ENCODE results near the gene RNASEL.

Gene RNASEL

DNA sequence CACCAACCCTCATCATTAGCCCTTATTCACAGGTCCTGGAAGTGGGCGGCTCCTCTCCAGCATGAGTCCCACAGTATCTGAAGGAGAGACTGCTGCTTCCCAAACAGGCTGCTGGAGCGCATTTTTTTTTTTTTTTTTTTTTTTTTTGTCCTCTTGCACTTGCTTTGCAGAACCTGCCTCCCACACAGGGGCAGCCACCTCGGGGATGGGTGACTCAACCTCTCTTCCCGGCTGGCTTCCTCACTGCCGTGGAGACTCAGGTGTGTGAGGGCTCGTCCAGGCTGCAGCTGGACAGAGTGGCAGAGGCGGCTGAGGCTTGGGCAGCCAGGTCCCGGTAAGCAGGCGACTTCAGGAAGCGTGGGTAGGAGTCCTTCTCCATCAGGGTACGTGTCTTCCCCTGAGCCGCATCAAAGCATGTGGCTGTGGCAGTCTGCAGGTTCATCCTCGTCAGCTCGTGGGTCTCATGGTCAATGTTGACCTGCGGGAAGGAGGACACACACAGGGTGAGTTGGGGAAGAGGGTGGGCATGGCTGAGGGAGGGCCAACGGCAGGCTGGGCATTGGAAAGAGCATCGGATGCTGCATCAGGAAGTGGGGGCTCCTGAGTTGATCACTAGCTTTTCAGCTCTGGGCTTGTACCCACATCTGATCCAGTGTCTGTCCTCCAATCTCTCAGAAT lies 11.1 kb upstream of the RNASEL start:
- no peak for DNase-seq

DNA sequence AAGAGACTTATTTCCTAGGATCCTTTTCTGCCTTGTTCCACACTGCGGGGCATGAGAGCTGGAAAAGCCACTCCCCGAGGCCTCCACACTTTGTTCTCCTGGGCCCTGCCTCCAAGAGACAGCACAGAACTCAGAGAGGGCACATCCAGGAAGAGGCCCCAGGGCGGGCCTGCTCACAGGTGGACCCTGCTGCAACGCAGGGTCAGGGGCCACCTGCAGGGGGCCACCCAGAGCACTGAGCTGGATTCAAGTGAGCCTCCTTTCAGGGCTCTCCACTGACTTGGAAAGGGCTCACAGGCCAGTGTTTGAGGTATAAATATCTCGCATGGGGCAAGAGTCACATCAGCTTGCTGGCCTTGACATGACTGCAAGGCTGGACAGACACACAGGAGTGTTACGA lies 10.3 kb upstream of the RNASEL start:
- DNase-seq = no peak

DNA sequence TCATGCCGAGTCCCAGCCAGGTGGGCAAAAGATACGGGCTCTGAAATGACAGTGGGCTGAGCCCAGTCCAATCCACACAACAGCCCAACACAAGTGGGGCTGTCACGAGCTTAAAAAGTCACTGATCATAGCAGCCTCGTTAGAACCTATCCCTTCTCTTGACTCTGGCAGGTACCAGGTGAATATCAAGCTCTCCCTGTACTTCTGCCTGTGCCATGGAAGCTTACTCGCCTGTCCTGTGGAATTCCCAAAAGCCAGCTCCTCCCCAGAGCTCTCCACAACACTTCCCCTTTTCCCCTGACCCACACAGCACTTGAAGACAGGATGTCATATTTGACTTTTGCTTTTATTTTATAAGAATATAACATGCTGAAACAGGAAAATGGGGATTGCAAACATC lies 9.2 kb upstream of the RNASEL start:
- DNase-seq = no peak

DNA sequence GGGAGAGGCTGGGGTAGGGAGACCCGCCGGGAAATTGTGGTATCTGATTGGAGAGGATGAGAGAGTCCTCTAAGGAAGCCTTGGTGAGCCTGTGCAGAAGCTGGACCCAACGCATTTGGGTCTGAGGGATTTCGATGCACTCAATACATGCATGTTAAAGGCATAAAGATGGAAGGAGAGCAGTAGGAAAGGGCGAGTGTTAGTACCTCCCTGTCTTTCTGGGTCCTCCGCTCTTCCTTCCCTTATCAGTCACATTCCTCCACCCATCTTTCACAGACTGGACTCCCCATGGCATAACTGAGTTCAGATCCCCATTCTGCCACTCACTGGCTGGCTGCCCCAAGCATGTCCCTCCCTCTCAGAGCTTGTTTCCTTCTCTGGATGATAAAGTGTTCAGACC lies 7.9 kb upstream of the RNASEL start:
- DNase-seq = no peak

DNA sequence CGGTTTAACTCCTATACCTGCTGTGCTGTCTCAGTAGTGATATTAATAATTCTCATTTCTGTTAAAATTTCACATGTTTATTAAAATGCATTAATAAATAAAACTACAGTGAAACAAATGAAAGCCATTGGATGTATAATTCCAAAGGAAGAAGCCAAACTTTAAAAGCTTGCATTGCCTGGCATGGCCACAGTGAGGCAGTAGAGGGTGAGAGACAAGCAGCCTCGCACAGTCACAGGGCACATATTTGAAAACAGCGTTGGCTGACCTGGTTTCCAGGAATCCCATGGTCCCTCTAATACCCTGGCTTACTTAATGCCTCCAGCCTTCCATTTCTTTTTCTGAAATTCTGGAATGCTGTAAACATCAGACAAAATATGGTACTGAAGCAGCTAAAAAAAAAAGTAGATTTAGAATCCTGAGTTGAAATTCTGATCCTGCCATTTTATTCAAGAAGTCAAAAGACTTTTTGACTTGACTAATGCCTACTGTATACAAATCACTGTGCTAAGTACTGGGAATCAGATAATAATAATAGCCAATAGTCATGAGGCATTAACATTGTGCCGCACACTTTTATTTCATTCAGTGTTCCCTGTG lies 6.7 kb upstream of the RNASEL start:
- peak; percentile 21 for DNase-seq

DNA sequence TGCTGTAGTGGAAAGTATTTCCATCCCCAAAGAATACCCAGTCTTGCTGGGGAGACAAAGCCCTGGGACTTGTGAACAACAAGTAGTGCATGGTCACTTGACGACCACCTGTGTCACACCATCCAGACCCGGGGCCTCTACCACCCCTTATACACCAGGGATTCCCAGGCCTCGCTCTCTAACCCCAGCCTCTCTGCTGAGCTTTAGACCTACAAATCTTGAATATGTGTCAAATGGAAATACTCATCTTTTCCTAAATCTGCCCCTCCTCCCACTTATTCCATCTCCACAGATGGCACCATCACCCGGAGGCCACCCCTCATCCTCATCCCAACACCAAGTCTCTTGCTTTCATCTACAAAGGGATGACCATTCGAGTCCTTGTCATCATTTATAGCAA lies 875 bp upstream of the RNASEL start:
- DNase-seq = no peak

DNA sequence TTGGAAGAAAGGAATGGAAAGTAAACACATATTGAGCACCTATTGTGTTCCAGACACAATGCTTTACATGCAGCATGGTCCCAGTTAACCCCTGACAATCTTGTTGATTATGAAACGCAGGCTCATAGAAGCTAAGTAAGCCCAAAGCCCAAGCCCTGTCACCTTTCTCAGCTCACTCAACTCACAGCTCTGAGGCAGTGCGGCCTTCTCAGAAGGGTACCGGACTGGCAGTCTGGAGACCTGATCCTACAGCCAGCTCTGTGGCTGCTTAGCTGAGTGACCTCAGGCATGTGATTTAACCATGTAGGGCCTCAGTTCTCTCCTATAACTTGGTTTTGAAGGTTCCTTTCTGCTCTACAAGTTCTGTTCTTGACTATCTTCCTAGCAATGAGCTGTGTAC lies 464 bp upstream of the RNASEL start:
- DNase-seq = no peak

DNA sequence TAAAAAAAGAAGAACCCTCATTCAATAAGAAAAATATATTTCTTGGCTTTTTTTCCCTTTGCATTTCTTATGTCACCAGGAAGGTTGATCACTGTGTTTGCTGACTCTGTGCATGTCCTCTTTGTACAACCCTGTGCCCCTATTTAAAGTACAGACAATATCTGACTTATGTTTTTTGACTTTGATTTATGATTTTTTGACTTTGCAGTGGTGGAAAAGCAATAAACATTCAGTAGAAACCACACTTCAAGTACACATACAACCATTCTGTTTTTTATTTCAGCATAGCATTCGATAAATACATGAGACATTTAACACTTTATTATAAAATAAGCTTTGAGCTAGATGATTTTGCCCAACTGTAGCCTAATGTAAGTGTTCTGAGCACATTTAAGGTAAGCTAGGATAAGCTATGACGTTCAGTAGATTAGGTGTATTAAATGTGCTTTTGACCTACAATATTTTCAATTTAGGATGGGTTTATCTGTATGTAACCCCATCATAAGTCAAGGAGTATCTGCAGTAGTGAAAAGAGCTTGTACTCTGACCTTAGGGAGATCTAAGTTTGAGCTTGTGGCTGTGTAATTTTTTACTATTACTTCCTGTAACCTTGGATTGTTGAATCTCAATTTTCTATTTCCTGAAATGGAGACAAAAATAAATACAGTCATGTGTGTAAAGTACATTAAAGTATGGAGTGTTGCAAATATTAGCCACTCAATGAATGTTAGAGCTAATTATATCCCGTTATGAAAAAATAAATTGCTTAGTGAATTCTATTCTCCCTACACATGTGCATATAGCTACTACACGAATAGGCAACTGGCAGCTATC lies 1.2 kb downstream of the RNASEL start:
- no peak for DNase-seq

DNA sequence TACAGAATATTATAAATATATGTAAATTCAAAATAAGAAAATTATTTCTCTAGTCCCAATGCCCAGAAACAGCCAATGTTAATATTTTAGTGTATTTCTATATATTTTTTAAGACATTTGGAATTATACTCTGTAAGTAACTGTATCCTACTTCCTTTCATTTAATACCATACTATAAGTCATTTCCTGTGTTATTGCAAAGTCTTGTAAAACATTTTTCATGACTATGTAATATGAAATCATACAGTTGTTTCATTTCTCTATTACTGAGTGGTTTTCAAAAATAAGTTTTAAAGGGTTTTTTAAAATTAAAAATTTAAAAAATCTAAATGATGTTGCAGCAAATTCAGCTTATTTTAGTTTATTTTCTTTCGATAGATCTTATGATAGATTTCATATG lies 2.0 kb downstream of the RNASEL start:
- DNase-seq = no peak

DNA sequence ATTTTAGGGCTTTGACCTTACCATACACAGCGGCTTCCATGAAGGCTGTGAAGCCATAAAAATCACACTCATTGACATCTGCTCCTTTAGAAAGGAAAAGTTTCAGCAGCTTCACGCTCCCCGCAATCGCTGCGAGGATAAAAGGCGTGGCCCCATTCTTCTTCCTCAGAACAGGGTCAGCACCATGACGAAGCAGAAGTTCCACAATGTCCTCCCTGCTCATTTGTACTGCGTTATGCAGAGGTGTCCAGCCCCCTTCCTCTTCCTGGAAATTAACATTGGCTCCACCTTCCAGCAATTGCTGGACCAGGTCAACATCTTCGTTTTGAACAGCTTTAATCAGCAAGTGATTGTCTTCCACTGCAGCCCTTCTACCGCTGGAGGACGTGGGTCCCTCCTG lies 2.7 kb downstream of the RNASEL start:
- DNase-seq = no peak

DNA sequence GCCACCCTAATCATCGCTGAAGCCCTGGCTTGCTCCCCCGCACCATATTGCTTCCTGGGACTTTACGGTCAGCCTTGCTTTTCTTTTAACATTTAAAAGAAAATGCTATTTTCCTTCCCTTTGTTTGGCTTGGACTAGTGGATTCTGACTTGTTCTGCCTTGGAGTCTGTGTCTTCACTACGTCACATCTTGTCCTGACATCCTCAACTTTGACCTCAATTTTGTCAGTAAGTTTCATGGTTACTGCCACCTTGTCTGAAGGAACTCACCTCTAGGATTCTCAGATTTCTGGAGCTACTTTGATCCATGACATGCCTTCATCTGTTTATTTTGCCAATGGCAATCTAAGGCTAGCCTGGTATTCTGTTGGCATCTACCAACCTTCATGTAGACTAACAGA lies 4.3 kb downstream of the RNASEL start:
- no peak for DNase-seq

DNA sequence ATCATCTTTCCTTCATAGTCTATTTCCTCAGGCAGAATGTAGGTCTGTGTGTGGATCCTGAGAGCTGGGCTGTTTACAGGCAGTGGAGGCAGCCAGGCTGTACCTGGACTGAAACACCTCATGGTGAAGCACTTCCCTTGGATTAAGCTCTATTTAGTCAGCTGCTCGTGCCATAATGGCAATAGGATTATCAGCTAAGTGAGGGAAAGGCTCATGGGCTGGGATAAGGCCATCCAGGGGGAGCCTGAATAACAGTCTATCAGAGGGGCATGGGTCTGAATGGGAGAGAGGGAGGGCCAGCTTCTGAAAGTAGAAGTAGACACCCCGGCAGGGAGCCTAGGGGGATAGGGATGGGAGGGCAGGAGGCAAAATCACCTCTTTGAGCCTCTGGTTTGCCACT lies 8.3 kb downstream of the RNASEL start:
- peak; percentile 74 for DNase-seq

DNA sequence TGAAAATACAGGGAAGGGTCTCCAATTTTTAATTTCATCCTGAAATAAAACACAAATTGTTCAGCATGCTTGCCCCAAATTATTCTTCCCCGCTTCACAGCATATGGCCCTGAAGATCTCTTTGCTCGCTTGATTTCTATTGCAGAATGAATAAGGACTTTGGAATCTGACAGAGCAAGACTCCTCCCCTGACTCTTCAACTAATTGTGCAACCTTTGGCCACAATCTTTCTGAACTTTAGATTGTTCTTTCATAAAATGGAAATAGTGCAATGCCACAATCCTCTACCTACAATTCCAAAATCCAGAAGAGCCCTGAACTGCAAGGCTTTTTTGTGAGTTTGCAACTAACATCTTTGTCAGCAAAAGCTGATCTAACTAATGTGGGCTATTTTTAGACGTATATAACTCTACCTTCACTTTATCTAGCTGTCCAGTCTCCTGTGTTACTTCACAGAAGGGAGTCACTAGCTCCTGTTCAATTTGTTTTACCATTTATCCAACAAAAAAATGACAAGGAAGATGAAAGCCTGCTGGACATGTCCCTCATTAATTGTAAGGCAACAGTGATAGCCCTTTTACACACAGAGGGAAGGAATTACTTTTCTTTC lies 13.4 kb downstream of the RNASEL start:
- no peak for DNase-seq

DNA sequence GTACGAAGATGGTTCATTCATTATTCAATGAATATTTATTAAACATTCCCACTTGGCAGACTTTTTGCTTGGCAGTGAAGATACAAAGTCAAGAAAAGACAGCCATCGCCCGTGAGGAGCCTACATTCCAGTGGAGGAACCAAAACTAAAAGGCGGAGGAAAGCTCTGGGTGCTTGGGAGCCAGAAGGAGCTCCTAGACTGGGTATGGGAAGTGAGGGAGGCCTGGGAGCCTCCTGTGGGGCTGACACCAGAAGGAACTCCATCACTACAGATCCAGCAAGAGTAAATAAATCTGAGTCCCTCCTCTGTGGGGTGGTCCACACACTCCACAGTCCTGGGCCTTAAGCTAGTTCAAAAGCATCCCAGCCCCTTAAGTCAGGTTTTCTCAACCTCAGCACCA lies 14.9 kb downstream of the RNASEL start:
- DNase-seq = no peak

DNA sequence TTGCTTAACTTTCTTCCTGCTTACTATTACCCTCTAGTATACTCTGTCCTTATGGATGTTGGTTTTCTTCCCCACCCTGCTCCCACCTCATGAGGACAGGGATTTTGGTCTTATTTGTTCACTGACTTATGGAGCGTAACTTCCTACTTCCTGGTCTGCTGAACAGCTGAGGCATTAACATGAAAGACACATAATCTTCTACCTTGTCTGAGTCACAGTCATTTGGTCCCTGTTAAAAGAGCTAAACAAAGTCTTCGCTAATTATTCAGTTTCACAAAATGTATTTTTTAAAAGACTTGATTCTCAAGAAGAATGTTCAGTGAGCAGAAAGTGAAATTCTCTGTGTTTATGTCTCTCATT lies 18.5 kb downstream of the RNASEL start:
- DNase-seq = no peak

DNA sequence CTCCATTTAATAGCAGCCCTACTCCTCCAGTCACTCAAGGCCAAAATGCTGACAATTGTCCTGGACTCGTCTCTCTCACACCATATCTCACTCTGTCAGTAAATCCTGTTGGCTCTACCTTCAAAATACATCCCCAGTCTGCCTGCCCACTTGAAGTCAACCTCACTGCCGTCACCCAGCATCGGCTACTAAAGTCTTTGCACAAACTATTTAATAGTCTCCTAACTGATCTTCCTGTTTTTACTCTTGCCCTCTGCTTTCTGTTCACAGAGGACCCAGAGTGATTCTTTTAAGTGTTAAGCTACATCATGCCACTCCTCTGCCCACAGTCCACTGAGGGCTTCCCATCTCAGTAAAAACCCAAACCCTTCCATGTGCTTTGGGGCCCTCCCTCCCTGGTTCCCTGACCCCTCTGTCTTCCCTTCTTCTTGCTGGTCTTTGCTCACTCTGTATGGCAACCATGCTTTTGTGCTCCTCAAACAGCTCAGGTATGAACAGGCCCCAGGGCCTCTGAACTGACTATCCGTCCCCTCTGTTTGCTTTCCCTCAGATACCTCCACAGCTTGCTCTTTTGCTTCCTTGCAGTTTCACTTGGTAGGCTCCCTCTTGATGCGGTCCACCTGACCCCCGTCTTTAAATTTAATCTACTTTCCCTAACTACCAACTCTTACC lies 19.0 kb downstream of the RNASEL start:
- no peak for DNase-seq

DNA sequence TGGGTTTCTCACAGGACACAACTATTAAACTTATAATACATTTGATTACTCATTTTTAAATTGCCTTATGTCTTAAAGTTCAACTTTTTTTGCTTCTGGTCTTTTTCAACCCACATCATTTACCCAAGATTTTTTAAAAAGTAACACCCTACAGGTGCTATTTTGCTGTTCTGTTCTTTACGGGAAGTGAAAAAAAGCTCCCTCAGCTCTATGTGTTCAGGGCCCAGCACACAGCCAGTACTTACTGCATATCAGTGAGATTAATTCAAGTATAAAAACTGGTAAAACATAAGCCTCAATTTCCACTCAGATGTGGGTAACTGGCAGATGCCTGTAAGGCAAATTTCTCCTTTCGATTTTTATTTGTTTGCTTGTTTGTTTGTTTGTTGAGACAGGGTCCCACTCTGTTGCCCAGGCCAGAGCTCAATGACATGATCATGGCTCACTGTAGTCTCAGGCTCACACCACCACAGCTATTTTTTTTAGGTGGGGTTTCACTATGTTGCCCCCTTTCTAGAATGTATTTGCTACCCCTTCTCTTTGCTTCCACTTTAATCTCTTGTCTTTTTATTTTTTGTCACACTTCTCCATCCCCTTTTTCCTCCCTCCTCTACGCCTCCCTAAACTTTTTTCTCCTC lies 20.3 kb downstream of the RNASEL start:
- no peak for DNase-seq

DNA sequence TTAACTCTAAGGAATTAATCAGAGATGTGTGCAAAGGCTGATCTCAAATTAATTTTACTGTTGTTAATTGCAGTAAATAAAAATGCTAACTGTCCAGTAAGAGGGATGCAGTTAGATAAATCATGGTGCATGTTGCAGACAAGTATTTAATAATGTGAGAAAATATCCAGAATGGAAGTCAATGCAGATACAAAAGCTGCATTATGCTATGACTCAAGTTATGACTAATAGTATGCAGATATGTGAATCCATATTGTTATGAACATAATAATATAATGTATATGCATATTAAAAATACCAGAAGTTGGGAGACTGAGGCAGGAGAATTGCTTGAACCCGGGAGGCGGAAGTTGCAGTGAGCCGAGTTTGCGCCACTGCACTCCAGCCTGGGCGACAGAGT lies 21.4 kb downstream of the RNASEL start:
- DNase-seq = no peak

DNA sequence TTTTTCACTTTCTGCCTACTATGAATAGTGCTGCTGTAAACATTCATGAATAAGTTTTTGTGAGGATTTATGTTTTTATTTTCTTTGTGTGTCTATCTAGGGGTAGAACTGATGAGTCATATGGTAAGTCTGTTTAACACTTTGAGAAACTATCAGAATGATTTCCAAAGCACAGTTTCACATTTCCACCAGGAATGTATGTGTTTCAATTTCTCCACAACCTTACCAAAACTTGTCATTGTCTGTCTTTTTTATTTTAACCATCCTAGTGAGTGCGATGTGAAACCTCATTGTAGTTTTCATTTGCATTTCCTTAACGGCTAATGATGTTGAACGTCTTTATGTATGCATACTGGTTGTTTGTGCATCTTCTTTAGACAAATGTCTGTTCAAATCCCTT lies 23.5 kb downstream of the RNASEL start:
- DNase-seq = no peak

DNA sequence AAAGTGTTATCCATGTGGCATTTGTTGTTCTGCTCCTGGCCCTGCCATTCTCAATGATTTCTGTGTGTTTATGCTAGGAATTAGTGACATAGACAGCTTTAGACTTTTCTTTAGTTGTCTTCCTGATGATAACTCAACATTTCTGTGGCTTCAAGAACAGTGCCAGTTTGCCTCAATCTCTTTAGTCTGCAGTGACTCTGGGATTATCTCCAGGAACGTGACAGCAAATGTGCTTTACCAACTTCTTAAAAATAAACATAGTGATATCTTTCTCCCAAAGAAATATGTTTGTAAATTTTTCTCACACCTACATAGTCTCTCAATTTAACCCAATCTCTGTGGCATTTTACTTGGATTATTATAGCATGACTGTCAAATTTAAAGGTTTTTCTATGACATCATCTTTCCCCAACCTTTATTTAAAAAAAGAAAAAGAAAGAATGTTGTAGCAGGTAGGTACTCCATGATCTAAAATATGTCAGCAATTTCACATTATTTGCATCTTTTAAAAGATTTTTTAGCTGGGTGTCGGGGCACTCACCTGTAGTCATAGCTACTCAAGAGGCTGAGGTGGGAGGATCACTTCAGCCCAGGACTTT lies 24.6 kb downstream of the RNASEL start:
- no peak for DNase-seq

DNA sequence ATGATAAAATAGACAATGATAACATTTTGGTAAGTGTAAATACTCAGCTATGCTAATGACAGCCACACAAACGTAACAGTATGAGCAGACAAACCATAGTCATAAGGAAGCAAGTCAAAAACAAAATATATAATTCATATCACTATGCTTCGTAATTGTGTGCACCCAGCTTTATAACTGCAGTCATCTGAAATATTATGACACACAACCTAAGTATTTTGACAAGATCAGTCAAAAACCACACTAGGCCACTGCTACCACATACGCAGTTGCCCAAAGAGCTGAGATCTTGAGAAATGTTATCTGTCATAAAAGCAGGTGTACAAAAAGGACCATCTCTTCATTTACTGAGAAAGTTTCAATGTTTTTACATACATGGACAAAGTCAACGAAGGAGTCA lies 26.0 kb downstream of the RNASEL start:
- DNase-seq = no peak

DNA sequence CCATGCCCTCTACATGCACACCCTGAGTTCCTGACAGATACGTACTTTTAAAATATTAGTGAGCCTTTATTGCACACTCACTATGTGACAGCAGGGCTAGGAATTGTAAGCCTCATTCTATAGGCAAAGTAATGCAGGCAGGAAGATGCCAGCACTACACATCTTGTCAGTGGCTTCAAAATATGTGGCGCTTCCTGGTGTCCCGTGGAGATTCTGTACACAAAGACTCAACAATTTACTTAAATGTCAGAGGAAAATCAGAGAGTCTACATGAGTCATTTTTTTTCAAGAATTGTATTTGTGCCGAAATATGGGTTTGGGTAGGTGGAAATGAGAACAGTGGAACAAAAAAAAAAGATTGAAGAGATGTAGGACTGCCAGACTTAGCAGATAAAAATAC lies 27.6 kb downstream of the RNASEL start:
- DNase-seq = no peak

Data from NCI-H524 treated with DMSO at 0.1 percent for 48 hours (cell line).